Activated naive CD4-positive, alpha-beta T cell treated with Interleukin-2 at 50 U/mL for 16 hours (primary cell): ENCODE data around the gene SV2C.

Experiments
- DNase-seq: peaks from one replicate; pipeline ENCODE4 v3.0.0-alpha.2; 2020

Gene SV2C

GRCh38 chr5:76388791-76389512 lies 305.8 kb downstream of the SV2C start:
- DNase-seq: no peak

DNA sequence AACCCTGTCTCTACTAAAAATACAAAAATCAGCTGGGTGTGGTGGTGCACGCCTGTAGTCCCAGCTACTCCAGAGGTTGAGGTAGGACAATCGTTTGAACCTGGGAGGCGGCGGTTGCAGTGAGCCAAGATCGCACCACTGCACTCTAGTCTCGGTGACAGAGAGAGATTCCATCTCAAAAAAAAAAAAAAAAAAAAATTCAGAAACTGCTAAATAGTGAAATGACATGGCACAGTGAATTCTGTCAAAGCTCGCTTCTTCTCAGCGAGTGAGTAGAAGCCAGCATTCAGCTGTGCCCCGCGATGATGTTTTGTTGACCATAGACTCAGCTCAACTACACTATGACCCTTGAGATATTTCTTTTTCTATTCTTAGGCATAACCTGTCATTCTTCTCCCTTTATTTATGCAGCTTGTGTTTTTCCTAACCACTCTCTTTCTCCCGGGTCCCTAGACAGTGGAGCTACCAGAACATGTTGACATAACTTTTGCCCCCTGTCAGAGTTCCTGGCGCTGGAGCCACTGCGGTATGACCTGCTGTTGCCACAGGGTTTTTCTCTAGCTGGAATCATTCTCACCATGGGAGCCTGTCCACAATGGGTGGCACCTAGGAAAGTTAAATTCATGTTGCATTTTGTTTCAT lies 306.5 kb downstream of the SV2C start:
- no peak for DNase-seq

GRCh38 chr5:76391014-76391413 lies 307.8 kb downstream of the SV2C start:
- DNase-seq: no peak

DNA sequence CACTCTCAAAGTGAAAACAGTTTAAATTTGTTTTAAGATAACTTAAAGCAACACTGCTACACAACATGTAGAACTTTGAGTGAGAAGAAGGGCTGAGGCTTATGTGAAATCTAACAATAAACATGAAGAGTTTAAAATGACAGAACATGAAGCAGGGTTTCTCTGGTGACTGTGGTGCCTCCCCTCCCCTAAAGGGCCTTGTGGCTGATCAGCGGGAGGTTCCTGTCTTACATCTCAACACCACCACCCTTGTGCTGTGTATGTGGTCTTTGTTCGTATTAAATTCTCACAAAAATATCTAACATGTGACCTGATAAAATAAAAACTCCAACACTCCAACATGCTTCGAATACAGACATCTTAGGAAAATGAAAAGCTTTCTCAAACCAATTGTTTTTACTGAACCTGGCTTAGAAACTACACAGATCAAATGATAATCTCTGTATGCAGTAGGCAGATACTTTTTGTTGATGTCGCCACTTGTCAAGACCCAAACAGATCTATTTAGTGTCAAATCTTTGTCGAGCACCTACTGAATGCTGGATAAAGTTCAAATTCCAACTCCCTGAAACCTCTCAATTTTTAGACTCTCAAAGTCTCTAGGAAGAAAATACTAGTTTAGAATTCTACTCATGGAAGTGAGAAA lies 310.0 kb downstream of the SV2C start:
- DNase-seq: no peak

- no peak for DNase-seq
Measured at GRCh38 chr5:76397200-76397599, 314.0 kb downstream of the SV2C start.

GRCh38 chr5:76399268-76399667 lies 316.1 kb downstream of the SV2C start:
- DNase-seq: no peak

GRCh38 chr5:76400466-76400865 lies 317.3 kb downstream of the SV2C start:
- DNase-seq: no peak

DNA sequence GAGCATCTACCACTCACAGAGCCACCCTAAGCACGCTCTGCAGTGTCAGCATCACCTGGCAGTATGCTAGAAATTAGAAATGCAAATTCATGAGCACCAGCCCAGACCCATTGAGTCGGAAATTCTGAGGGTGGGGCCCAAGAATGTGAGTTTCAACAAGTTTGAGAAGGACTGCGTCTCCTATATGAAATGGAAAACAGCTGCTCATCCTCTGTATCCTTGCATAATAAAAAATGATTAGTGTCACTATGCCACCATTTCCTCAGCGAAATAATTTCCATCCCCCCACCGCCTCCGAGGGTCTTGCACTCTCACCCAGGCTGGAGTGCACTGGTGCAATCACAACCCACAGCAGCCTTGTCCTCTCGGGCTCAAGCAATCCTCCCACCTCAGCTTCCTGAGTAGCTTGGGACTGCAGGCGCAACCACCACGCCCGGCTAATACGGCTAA lies 318.6 kb downstream of the SV2C start:
- peak; percentile 55 for DNase-seq

DNA sequence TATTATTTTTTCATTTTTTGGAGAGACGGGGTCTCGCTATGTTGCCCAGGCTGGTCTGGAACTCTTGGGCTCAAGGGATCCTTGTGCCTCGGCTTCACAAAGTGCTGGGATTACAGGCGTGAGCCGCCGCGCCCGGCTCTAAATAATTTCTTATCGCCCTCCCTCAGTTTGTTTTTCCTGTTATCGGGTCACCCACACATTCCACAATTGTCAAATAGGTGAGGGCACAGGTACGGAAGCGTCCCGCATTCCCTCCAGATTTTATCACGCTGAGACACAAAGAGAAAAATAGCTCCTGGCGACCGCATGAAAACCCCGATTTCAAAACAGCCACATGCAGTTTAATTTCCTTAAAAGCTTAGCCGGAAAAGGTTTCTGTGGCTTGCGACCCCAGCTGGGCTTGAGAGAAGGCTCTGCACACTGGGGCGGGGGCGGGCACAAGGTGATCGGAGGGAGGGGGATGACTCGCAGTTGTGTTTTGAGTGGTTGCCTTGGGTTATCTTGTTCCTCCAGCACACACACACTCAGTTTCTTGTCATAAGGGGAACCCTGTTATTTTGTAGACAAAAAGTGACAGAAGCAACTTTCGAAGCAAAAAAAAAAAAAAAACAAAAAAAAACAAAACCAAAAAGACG lies 319.2 kb downstream of the SV2C start:
- DNase-seq: peak; percentile 84

GRCh38 chr5:76402886-76403765 lies 319.9 kb downstream of the SV2C start, which contains the start of gene IQGAP2:
IQGAP2 (plus strand) TSS chr5:76403285; CDS start chr5:76403546, 261 bp downstream.
- peak; percentile 83 for DNase-seq
